ENCODE data around the gene ZC2HC1B. TPM values are rescaled to one million over a fixed set of nuclear protein-coding genes. Genes with fewer than 3 reads are reported as not detected.
A peak's percentile ranks its signal among the peaks of the same experiment; 100 is the strongest.

Gene ZC2HC1B
- total RNA-seq, 8 experiments from 2014 or later, result 0.36 to 0.71 (median 0.40) TPM; not detected in 3

- Histone ChIP-seq H3K27ac (no peak overlapping the region), H3K4me1 (replicated peaks in 1 of 2) (peaks cover 43 to 54% of the 10 kb centered on the region in 2 donors), H3K4me3 (no peak overlapping the region)
- in situ Hi-C loops (cut with MboI; ENCODE audit: low pct_unique_long_range_greater_than_20kb in 2 of 9, low sequenced_read_pairs in 9 of 9, unreplicated experiment in 9 of 9), result no loop called here
- peak in 4 of 8 experiments; percentile 17 to 40 (median 28) for ATAC-seq (replicated peaks in 6 of 8)
- 7 to 79% (median 23%) methylated on average over 2 to 11 of the region's 12 CpGs for WGBS, 10 experiments
Measured at GRCh38 chr6:143961886-143962878, 97.9 kb downstream of the ZC2HC1B start.

GRCh38 chr6:143963158-143963919, 99.1 kb downstream of the ZC2HC1B start:
- Histone ChIP-seq H3K4me1 (replicated peaks in 1 of 2) (peaks cover 41 to 50% of the 10 kb centered on the region in 2 donors), H3K27ac (no peak overlapping the region), H3K4me3 (no peak overlapping the region)
- in situ Hi-C loops (cut with MboI; ENCODE audit: low pct_unique_long_range_greater_than_20kb in 2 of 9, low sequenced_read_pairs in 9 of 9, unreplicated experiment in 9 of 9), result no loop called here
- no peak for ATAC-seq (replicated peaks in 6 of 8)
- 29 to 100% (median 66%) methylated on average over 1 to 7 of the region's 7 CpGs; no CpG with 5 or more reads in 1 of the 10 experiments for WGBS, 10 experiments

- ATAC-seq (replicated peaks in 6 of 8), result peak in 1 of 8 experiments; percentile 13
- in situ Hi-C loops (cut with MboI; ENCODE audit: low pct_unique_long_range_greater_than_20kb in 2 of 9, low sequenced_read_pairs in 9 of 9, unreplicated experiment in 9 of 9), result no loop called here
- Histone ChIP-seq H3K4me1 (replicated peaks in 1 of 2) (peaks cover 30 to 37% of the 10 kb centered on the region in 2 donors), H3K27ac (no peak overlapping the region), H3K4me3 (no peak overlapping the region)
- WGBS, 10 experiments, result 0 to 90% (median 50%) methylated on average over 1 to 4 of the region's 6 CpGs; no CpG with 5 or more reads in 1 of the 10 experiments
Measured at GRCh38 chr6:143964674-143965081, 100.4 kb downstream of the ZC2HC1B start.

GRCh38 chr6:143965503-143966171, 101.4 kb downstream of the ZC2HC1B start:
- ATAC-seq (replicated peaks in 6 of 8), result peak in 1 of 8 experiments; percentile 47
- in situ Hi-C loops (cut with MboI; ENCODE audit: low pct_unique_long_range_greater_than_20kb in 2 of 9, low sequenced_read_pairs in 9 of 9, unreplicated experiment in 9 of 9), result no loop called here
- no peak overlapping the region for H3K27ac ChIP-seq
- peaks cover 26 to 37% of the 10 kb centered on the region in 2 donors for H3K4me1 ChIP-seq (replicated peaks in 1 of 2)
- 33 to 100% (median 61%) methylated on average over 1 to 5 of the region's 6 CpGs for WGBS, 10 experiments
- H3K4me3 ChIP-seq, result no peak overlapping the region

GRCh38 chr6:143966312-143966711, 102.0 kb downstream of the ZC2HC1B start:
- WGBS, 10 experiments, result 0 to 100% (median 68%) methylated on average over 1 of the region's 1 CpG; no CpG with 5 or more reads in 2 of the 10 experiments
- ATAC-seq (replicated peaks in 6 of 8), result peak in 1 of 8 experiments; percentile 16
- H3K4me1 ChIP-seq (replicated peaks in 1 of 2), result peaks cover 26 to 37% of the 10 kb centered on the region in 2 donors

GRCh38 chr6:143967706-143968376, 103.6 kb downstream of the ZC2HC1B start:
- 46 to 100% (median 77%) methylated on average over 1 to 5 of the region's 5 CpGs for WGBS, 10 experiments
- in situ Hi-C loops (cut with MboI; ENCODE audit: low pct_unique_long_range_greater_than_20kb in 2 of 9, low sequenced_read_pairs in 9 of 9, unreplicated experiment in 9 of 9), result no loop called here
- Histone ChIP-seq H3K4me3 (no peak overlapping the region), H3K4me1 (replicated peaks in 1 of 2) (peaks cover 23 to 37% of the 10 kb centered on the region in 2 donors), H3K27ac (no peak overlapping the region)
- ATAC-seq (replicated peaks in 6 of 8), result no peak

More at GRCh38 chr6:143966312-143966711, 102.0 kb downstream of the ZC2HC1B start:
- in situ Hi-C loops (cut with MboI; ENCODE audit: low pct_unique_long_range_greater_than_20kb in 2 of 9, low sequenced_read_pairs in 9 of 9, unreplicated experiment in 9 of 9), result no loop called here
- Histone ChIP-seq H3K27ac (no peak overlapping the region), H3K4me3 (no peak overlapping the region)

- in situ Hi-C loops (cut with MboI; ENCODE audit: low pct_unique_long_range_greater_than_20kb in 2 of 9, low sequenced_read_pairs in 9 of 9, unreplicated experiment in 9 of 9), result no loop called here
- peaks cover 27 to 42% of the 10 kb centered on the region in 2 donors for H3K4me1 ChIP-seq (replicated peaks in 1 of 2)
- no peak overlapping the region for H3K27ac ChIP-seq
- 43 to 66% (median 50%) methylated on average over 1 to 2 of the region's 2 CpGs; no CpG with 5 or more reads in 2 of the 10 experiments for WGBS, 10 experiments
- H3K4me3 ChIP-seq, result no peak overlapping the region
- no peak for ATAC-seq (replicated peaks in 6 of 8)
Measured at GRCh38 chr6:143969077-143969476, 104.8 kb downstream of the ZC2HC1B start.

- ATAC-seq (replicated peaks in 6 of 8), result peak in 2 of 8 experiments; percentile 45 to 49
- Histone ChIP-seq H3K4me3 (no peak overlapping the region), H3K27ac (no peak overlapping the region), H3K4me1 (replicated peaks in 1 of 2) (peaks cover 29 to 42% of the 10 kb centered on the region in 2 donors)
- in situ Hi-C loops (cut with MboI; ENCODE audit: low pct_unique_long_range_greater_than_20kb in 2 of 9, low sequenced_read_pairs in 9 of 9, unreplicated experiment in 9 of 9), result no loop called here
- 12 to 100% (median 74%) methylated on average over 2 to 6 of the region's 6 CpGs for WGBS, 10 experiments
Measured at GRCh38 chr6:143970456-143971218, 106.4 kb downstream of the ZC2HC1B start.

GRCh38 chr6:143971482-143972205, 107.4 kb downstream of the ZC2HC1B start:
- Histone ChIP-seq H3K4me3 (no peak overlapping the region), H3K4me1 (replicated peaks in 1 of 2) (peaks cover 26 to 42% of the 10 kb centered on the region in 2 donors), H3K27ac (no peak overlapping the region)
- no peak for ATAC-seq (replicated peaks in 6 of 8)
- in situ Hi-C loops (cut with MboI; ENCODE audit: low pct_unique_long_range_greater_than_20kb in 2 of 9, low sequenced_read_pairs in 9 of 9, unreplicated experiment in 9 of 9), result no loop called here
- 0 to 81% (median 34%) methylated on average over 1 to 4 of the region's 4 CpGs; no CpG with 5 or more reads in 1 of the 10 experiments for WGBS, 10 experiments

- H3K27ac ChIP-seq, result peak overlapping the region; percentile 3 to 25
- H3K4me1 ChIP-seq (replicated peaks in 1 of 2), result peaks cover 26 to 42% of the 10 kb centered on the region in 2 donors
- no peak overlapping the region for H3K4me3 ChIP-seq
- 0 to 86% (median 12%) methylated on average over 3 to 11 of the region's 13 CpGs for WGBS, 10 experiments
- in situ Hi-C loops (cut with MboI; ENCODE audit: low pct_unique_long_range_greater_than_20kb in 2 of 9, low sequenced_read_pairs in 9 of 9, unreplicated experiment in 9 of 9), result no loop called here
- peak in 5 of 8 experiments; percentile 75 to 87 (median 86) for ATAC-seq (replicated peaks in 6 of 8)
Measured at GRCh38 chr6:143973097-143973966, 109.1 kb downstream of the ZC2HC1B start.

All from motor neuron (in vitro differentiated cells).